CD4-positive, alpha-beta T cell treated with Interleukin-2 at 100 ng/mL for 4 hours (primary cell): ENCODE measurements around the gene THNSL1.
"Not testable (repeated sequence)": the region's sequence is repeated elsewhere in the genome, so short reads cannot be mapped to it uniquely, and the experiment has no call there.

ENCODE experiments used
- DNase-seq: peaks from one replicate; pipeline ENCODE4 v3.0.0-alpha.2; 2020; ENCODE audit warnings: low spot score

Gene THNSL1

DNA sequence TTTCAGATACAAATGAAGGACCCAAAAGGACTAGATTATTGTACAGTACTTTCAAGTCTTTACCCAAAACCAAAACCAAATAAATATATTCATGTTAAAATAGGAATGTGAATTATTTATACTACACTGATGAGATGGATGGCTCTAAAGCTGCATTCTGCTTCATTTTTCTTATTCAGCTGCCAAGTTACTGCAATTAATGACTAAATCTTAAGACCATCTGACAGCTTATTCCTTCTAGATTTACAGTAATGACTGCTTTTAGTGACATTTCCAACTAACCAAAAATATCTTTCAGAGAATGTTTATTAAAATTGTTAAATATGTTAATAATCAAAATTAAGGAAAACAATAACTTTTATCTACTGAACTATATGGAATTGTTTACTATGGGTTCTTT is 21.3 kb upstream of the THNSL1 start:
- DNase-seq: no peak

GRCh38 chr10:24998044-24998443 is 18.4 kb upstream of the THNSL1 start:
- no peak for DNase-seq

GRCh38 chr10:25011591-25011990 is 4.8 kb upstream of the THNSL1 start:
- not testable (repeated sequence) for DNase-seq

GRCh38 chr10:25014579-25014978 is 1.8 kb upstream of the THNSL1 start:
- DNase-seq: no peak

DNA sequence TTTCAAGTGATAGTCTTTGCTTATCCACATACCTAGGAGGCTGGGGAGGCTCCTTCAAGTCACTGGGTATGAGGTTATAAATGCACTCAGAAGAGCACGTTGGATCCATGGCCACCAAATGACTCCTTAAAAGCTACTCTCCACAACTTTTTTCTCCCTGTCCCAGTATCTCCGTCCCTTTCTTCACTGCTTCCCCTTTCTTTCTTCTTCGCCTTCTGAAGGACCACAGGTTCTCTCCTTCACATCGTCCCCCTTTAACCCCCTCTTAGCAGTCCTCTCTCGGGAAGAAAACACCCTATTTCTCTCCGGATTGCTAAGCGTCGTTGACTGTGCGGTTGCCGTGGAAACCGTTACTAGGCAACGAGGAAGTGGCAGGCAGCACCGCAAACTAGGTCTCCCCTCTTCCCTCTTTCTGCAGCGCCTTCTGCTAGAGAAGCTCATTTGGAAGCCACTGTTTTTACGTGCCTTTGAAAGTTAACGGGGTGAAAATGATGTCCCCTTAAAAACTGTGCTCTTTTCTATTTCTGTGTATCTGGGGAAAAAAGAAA is 510 bp upstream of the THNSL1 start, which contains the start of gene ENKUR:
ENKUR (minus strand) TSS at position 331 of the 548 bp plus-strand sequence; CDS start at position 109, 222 bp downstream.
- DNase-seq: peak; percentile 95

DNA sequence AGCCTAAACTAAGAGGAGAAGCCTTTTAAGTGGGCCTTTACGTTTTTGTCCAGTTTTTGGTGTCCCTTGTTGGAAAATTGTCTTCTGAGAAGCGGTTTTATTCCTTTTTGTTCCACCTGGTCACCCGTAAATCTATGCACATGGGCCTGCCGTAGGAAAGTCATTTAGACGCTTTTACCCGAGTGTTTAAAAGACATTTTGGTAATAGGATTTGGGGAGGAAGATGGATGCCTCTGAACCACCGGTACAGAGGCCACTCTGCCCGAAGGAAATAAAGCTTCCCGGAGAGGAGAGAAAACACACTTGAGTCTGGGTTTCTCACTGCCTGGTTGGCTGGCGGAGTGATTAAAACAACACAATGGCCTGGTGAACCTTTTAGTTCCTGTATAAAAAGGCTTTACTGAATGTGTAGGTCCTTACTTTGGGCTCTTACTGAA is 760 bp downstream of the THNSL1 start:
- DNase-seq: no peak

DNA sequence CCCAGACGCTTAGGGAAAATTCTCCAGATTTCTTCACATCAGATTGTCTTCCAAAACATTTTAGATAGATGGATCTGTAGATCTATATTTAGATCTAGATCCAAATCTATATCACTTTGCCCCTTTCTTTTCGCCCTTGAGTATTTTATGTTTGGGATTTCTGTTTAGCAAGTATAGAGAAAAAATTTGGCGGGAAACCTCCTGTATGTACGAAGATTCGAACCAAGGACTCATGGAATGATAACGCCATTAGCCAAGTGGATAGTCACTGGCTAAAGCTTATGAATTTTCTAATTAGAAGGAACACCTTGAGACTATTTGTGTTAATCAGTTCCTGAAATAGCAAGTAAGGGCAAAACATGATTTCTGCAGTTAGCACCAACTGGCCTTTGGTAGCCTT is 1.2 kb downstream of the THNSL1 start:
- DNase-seq: no peak

- no peak for DNase-seq
These were observed 2.3 kb downstream of the THNSL1 start for GRCh38 chr10:25018703-25019102.

GRCh38 chr10:25023278-25023677 is 6.9 kb downstream of the THNSL1 start:
- no peak for DNase-seq

DNA sequence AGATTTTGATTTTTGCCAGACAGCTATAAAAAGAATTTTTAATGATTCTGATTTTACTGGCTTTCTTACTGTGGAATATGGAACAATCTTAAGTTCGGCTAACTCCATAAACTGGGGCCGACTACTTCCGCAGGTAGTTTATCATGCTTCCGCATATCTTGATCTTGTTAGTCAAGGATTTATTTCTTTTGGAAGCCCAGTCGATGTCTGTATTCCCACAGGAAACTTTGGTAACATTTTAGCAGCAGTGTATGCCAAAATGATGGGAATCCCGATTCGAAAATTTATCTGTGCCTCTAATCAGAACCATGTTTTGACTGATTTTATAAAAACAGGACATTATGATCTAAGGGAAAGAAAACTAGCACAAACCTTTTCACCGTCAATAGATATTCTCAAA is 8.1 kb downstream of the THNSL1 start:
- no peak for DNase-seq

- no peak for DNase-seq
These were observed 10.1 kb downstream of the THNSL1 start for GRCh38 chr10:25026463-25026862.

DNA sequence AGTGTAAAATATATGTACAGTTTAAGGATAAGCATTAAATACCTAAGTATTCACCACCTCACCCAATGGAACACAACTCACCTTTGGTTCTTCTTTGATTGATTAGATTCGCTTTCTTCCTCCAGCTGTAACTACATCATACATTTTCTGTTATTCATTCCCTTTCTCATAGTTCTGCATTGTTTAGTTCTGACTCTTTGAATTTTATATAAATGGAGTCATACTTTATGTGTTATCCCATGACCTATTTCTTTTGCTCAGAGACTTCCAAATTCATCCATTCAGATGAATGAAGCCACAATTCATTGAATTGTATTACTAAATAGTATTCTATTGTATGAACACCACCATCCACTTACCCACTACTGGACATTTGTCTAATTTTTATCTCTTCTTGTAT is 12.3 kb downstream of the THNSL1 start:
- DNase-seq: no peak

DNA sequence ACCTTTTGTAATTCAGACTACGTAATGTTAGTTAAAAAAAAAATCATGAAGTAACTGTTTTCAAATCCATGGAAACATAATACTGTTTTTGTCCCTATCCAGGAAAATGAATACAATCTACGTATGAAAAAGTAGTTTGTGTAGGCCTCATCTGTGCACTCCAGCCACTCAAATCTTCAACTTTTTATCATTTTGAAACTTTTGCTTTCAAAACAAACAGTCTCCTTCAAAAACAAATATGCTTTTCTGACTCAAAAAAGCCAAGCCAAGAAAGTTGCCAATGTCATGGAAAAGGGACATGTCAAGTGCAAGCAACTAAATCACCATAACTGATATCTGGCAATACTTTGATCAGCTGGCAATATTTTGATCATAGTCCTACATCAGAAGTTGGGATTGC is 13.1 kb downstream of the THNSL1 start:
- no peak for DNase-seq

DNA sequence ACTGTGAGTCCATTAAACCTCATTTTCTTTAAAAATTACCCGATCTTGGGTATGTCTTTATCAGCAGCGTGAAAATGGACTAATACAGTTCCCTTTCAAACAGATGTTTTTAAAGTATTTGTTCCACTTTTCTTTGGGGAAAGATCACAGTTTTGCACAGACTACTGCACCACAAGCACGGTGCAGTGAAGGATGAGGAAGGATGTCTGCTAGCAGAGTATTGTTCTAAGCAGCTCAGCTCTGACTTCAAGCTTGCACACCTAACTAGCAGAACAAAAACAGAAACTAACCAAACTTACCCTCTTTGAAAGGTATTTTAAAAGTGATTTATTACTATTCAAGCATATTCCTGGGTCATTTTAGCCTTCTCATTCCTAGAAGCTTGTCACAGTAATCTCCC is 20.0 kb downstream of the THNSL1 start:
- no peak for DNase-seq

- DNase-seq: no peak
These were observed 21.9 kb downstream of the THNSL1 start for GRCh38 chr10:25038325-25038724.

- no peak for DNase-seq
These were observed 23.1 kb downstream of the THNSL1 start for GRCh38 chr10:25039531-25039930.

- no peak for DNase-seq
These were observed 30.2 kb downstream of the THNSL1 start for GRCh38 chr10:25046641-25047040.

DNA sequence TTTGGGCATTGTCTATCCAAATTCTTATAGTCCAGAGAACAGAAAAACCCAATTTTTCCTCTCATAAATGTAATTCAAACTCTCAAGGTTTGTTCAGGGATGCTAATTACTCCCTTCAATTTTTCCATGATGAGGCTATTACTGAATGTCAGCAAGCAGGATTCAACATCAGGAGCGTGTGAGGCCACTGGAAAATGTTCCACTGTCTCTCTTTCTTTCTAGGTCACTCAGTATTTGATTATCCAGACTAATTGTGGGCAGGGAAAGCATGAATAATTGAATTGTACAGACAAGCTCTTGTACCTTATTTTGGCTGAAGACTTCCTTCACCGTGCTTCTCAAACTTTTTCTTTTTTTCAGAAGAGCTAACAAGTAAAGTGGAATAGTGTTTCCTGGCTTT is 30.7 kb downstream of the THNSL1 start:
- DNase-seq: no peak

DNA sequence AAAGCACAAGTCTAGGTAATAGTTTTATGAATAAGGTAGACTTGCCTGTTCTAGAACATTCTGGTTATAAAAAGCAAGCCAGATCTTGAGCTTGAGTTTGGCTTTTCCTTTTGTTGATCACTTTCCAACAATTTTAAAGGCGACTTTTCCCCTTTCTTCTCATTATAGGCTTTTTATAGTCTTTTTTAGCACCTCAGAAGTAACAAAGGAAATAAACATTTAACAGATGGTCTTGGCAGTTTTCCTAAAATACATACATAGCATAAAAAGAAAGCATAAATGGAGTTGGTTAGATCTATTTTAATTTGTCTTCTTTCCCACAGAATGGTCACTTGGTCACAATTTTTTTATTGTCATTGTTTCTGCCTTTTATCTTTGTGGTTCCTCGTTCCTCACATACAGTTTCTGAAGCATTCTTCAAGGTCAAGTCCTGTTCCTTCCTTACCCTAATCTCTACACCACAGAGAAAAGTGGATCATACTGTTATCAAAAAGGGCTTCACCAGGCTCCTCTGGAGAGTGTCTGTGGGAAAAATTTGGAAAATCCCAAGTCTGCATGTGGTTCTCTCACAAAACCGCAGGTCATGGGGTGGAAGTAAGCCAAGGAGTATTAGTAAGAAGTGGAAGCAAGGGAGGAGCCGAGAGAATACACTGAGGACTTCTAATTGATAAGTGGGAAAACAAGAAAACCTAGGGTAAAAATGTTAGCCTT is 31.3 kb downstream of the THNSL1 start:
- DNase-seq: no peak

DNA sequence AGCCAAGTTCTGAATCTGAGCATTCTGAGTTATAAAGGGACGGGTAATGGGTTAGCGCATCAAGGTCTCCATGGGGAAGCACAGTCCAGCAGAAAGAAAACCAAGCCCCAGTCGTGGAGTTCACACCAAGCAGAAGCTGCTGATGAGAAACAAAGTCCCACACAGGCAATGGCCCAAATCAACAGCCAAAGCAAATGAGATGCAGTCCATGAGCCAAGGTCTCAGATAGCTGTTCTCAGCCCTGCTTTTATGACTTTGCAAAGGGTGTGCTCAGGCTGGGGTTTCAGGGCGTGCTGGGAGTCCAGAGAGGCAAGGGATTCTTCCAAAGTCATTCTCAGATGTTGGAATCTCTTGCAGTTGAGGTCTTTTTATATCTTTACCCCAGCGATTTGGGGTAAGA is 32.0 kb downstream of the THNSL1 start:
- no peak for DNase-seq

GRCh38 chr10:25049966-25050365 is 33.6 kb downstream of the THNSL1 start:
- DNase-seq: no peak

GRCh38 chr10:25050402-25050801 is 34.0 kb downstream of the THNSL1 start:
- DNase-seq: no peak

GRCh38 chr10:25052012-25052411 is 35.6 kb downstream of the THNSL1 start:
- no peak for DNase-seq

- DNase-seq: no peak
These were observed 40.3 kb downstream of the THNSL1 start for GRCh38 chr10:25056726-25057125.
